WTC11 (cell line): ENCODE results near the gene CARD11.

Experiments used
- ETV6 ChIP-seq: sonication (generic); formaldehyde crosslinking; IDR thresholded peaks from 2 replicates; pipeline ENCODE4 v1.8.1; 2022; ENCODE audit warnings: mild to moderate bottlenecking, missing genetic modification reagents
- FOXK1 ChIP-seq: sonication (generic); formaldehyde crosslinking; IDR thresholded peaks from 2 replicates; pipeline ENCODE4 v1.8.0; 2022; ENCODE audit warnings: mild to moderate bottlenecking, moderate library complexity, missing genetic modification reagents
- GABPB1 ChIP-seq: sonication (generic); formaldehyde crosslinking; IDR thresholded peaks from 2 replicates; pipeline ENCODE4 v1.8.1; 2023; ENCODE audit warnings: mild to moderate bottlenecking, missing genetic modification reagents
- MAX ChIP-seq: sonication (generic); formaldehyde crosslinking; IDR thresholded peaks from 2 replicates; pipeline ENCODE4 v1.8.0; 2022; ENCODE audit warnings: mild to moderate bottlenecking, missing genetic modification reagents
- NR2C2 ChIP-seq: sonication (generic); formaldehyde crosslinking; IDR thresholded peaks from 2 replicates; pipeline ENCODE4 v1.8.0; 2022; ENCODE audit warnings: mild to moderate bottlenecking, missing genetic modification reagents
- NR3C1 ChIP-seq: sonication (generic); formaldehyde crosslinking; conservative IDR thresholded peaks from 2 replicates; pipeline ENCODE4 v1.8.1; 2023; ENCODE audit warnings: low read depth, mild to moderate bottlenecking, missing genetic modification reagents
- RORB ChIP-seq: fragments of 250-450 bp; sonication (Bioruptor Pico); IDR thresholded peaks from 2 replicates; pipeline ENCODE4 v1.9.0; 2021; ENCODE audit warnings: mild to moderate bottlenecking
- SMAD3 ChIP-seq: sonication (generic); formaldehyde crosslinking; IDR thresholded peaks from 2 replicates; pipeline ENCODE4 v1.8.0; 2022; ENCODE audit warnings: missing genetic modification reagents, mild to moderate bottlenecking, borderline replicate concordance
- TEAD1 ChIP-seq: sonication (generic); formaldehyde crosslinking; IDR thresholded peaks from 2 replicates; pipeline ENCODE4 v1.8.0; 2022; ENCODE audit warnings: mild to moderate bottlenecking, missing genetic modification reagents
- TEAD4 ChIP-seq: sonication (generic); formaldehyde crosslinking; IDR thresholded peaks from 2 replicates; pipeline ENCODE4 v1.8.0; 2022; ENCODE audit warnings: mild to moderate bottlenecking, missing genetic modification reagents
- ZBTB21 ChIP-seq: sonication (generic); formaldehyde crosslinking; IDR thresholded peaks from 2 replicates; pipeline ENCODE4 v1.8.1; 2023; ENCODE audit warnings: mild to moderate bottlenecking, missing genetic modification reagents, borderline replicate concordance
- ZBTB43 ChIP-seq: sonication (generic); formaldehyde crosslinking; IDR thresholded peaks from 2 replicates; pipeline ENCODE4 v1.8.1; 2023; ENCODE audit warnings: mild to moderate bottlenecking, missing genetic modification reagents
- TF ChIP-seq, protein P1 (sequence below): fragments of 200-600 bp; IDR thresholded peaks from 2 replicates; pipeline ENCODE4 v1.8.0; 2022; ENCODE audit warnings: antibody characterized with exemption
- TF ChIP-seq, protein P2 (sequence below): sonication (generic); formaldehyde crosslinking; IDR thresholded peaks from 2 replicates; pipeline ENCODE4 v1.8.1; 2022; ENCODE audit warnings: mild to moderate bottlenecking, missing genetic modification reagents, moderate library complexity, borderline replicate concordance

DNA sequence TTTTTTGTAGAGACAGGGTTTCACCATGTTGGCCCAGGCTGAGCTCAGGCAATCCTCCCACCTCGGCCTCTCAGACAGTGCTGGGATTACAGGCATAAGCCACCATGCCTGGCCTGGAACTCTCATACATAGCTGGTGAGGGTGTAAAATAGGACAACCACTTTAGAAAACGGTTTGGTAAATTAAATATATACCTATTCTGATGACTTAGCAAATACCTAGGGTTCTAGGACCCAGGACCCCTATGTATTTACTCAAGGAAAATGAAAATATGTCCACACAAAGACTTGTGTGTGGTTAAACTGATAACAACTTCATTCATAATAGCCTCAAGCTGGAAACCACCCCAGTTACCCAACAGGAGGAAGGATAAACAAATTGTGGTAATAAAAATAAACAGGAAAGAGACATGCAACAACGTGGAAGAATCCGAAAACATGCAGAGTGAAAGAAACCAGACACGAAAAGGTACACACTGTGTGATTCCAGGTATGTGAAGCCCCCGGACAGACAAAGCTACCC, 52.7 kb downstream of the CARD11 start:
- TF ChIP-seq, protein P1, sequence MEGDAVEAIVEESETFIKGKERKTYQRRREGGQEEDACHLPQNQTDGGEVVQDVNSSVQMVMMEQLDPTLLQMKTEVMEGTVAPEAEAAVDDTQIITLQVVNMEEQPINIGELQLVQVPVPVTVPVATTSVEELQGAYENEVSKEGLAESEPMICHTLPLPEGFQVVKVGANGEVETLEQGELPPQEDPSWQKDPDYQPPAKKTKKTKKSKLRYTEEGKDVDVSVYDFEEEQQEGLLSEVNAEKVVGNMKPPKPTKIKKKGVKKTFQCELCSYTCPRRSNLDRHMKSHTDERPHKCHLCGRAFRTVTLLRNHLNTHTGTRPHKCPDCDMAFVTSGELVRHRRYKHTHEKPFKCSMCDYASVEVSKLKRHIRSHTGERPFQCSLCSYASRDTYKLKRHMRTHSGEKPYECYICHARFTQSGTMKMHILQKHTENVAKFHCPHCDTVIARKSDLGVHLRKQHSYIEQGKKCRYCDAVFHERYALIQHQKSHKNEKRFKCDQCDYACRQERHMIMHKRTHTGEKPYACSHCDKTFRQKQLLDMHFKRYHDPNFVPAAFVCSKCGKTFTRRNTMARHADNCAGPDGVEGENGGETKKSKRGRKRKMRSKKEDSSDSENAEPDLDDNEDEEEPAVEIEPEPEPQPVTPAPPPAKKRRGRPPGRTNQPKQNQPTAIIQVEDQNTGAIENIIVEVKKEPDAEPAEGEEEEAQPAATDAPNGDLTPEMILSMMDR: no peak
- TF ChIP-seq ZBTB43 (CRISPR knock-in tag) (no peak), ETV6 (CRISPR knock-in tag) (no peak), NR2C2 (CRISPR knock-in tag) (no peak), NR3C1 (CRISPR knock-in tag) (no peak), TEAD4 (CRISPR knock-in tag) (no peak), MAX (CRISPR knock-in tag) (no peak), RORB (CRISPR knock-in tag) (no peak), TEAD1 (no peak), ZBTB21 (no peak), SMAD3 (no peak), GABPB1 (CRISPR knock-in tag) (no peak), FOXK1 (CRISPR knock-in tag) (no peak)
- TF ChIP-seq, protein P2, sequence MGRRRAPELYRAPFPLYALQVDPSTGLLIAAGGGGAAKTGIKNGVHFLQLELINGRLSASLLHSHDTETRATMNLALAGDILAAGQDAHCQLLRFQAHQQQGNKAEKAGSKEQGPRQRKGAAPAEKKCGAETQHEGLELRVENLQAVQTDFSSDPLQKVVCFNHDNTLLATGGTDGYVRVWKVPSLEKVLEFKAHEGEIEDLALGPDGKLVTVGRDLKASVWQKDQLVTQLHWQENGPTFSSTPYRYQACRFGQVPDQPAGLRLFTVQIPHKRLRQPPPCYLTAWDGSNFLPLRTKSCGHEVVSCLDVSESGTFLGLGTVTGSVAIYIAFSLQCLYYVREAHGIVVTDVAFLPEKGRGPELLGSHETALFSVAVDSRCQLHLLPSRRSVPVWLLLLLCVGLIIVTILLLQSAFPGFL (CRISPR knock-in tag): no peak
